Glutamatergic neuron (in vitro differentiated cells): ENCODE data around the gene HTR3E. TPM values are rescaled to one million over a fixed set of nuclear protein-coding genes. Genes with fewer than 3 reads are reported as not detected.

Experiments used
- DNase-seq: peaks from one replicate; pipeline ENCODE4 v3.0.0; 2022
- H3K27ac Mint-ChIP-seq: one replicate; pipeline ENCODE4 v1.8.0; 2020; ENCODE audit warnings: mild to moderate bottlenecking, mixed read lengths, inconsistent platforms; ENCODE audit not compliant: unreplicated experiment
- H3K27me3 Mint-ChIP-seq: one replicate; pipeline ENCODE4 v1.8.0; 2020; ENCODE audit warnings: mild to moderate bottlenecking, moderate library complexity, mixed read lengths, inconsistent platforms; ENCODE audit not compliant: unreplicated experiment
- H3K36me3 Mint-ChIP-seq: one replicate; pipeline ENCODE4 v1.8.0; 2020; ENCODE audit warnings: mild to moderate bottlenecking, mixed read lengths, inconsistent platforms; ENCODE audit not compliant: unreplicated experiment
- H3K4me1 Mint-ChIP-seq: one replicate; pipeline ENCODE4 v1.8.0; 2020; ENCODE audit warnings: mild to moderate bottlenecking, low read depth, mixed read lengths, inconsistent platforms; ENCODE audit not compliant: unreplicated experiment
- H3K4me3 Mint-ChIP-seq: one replicate; pipeline ENCODE4 v1.8.0; 2020; ENCODE audit warnings: mild to moderate bottlenecking, mixed read lengths, inconsistent platforms; ENCODE audit not compliant: unreplicated experiment
- H3K9me3 Mint-ChIP-seq: one replicate; pipeline ENCODE4 v1.8.0; 2020; ENCODE audit warnings: mild to moderate bottlenecking, moderate library complexity, mixed read lengths, inconsistent platforms; ENCODE audit not compliant: unreplicated experiment
- long read RNA-seq: library from polyadenylated mRNA; unstranded; transcript quantifications from one replicate; pipeline ENCODE4 v2.0.0, GENCODE V29; 2020; ENCODE audit not compliant: unreplicated experiment
- total RNA-seq: library from RNA; stranded (reverse); fragmentation: NEBNext Ultra II Directional; extraction: Animal tissue kit (Norgen Biotek cat#: 25700); gene quantifications from one replicate; pipeline ENCODE4 v1.2.1, GENCODE V29; 2021; ENCODE audit not compliant: unreplicated experiment
- TF ChIP-seq, protein P1 (sequence below): fragments of 200-600 bp; sonication (generic); IDR thresholded peaks from one replicate; pipeline ENCODE4 v1.5.0; 2021; ENCODE audit not compliant: partially characterized antibody, unreplicated experiment

The HTR3E gene, protein sequence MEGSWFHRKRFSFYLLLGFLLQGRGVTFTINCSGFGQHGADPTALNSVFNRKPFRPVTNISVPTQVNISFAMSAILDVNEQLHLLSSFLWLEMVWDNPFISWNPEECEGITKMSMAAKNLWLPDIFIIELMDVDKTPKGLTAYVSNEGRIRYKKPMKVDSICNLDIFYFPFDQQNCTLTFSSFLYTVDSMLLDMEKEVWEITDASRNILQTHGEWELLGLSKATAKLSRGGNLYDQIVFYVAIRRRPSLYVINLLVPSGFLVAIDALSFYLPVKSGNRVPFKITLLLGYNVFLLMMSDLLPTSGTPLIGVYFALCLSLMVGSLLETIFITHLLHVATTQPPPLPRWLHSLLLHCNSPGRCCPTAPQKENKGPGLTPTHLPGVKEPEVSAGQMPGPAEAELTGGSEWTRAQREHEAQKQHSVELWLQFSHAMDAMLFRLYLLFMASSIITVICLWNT
- total RNA-seq: not detected
- long read RNA-seq: 0 reads

DNA sequence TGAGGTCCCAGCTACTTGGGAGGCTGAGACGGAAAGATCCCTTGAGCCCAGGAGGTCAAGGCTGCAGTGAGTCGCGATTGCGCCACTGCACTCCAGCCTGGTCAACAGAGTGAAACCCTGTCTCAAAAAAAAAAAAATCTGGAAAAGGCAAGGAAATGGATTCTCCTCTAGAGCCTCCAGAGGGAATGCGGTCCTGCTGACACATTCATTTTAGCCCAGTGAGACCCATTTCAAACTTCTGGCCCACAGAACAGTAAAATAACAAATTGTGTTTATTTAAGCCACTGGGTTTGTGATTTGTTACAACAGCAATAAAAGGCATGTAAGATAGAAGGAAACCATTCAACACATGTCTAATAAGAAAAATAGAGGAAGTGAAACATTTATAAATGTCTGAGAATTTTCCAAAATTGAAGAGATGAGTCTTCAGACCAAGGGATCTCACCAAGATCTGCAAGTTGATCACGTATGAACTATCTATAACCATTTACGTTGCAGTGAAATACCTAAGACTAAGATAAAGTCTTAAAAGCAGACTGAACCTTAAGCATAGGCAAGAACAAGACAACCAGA, at the start of gene HTR3E:
Gene HTR3E, plus strand, starts transcription at position 254 of the 573 bp plus-strand sequence. CDS start 466 bp downstream, outside the sequence.
- Mint-ChIP-seq H3K9me3 (no peaks in the 10 kb centered on the region), H3K4me3 (no peak within 1 kb of the TSS), H3K27ac (no peak within 1 kb of the TSS), H3K27me3 (peaks cover 3% of the 10 kb centered on the region), H3K4me1 (no peaks in the 10 kb centered on the region), H3K36me3 (no peaks in the 10 kb centered on the region)
- DNase-seq: no peak
- TF ChIP-seq, protein P1, sequence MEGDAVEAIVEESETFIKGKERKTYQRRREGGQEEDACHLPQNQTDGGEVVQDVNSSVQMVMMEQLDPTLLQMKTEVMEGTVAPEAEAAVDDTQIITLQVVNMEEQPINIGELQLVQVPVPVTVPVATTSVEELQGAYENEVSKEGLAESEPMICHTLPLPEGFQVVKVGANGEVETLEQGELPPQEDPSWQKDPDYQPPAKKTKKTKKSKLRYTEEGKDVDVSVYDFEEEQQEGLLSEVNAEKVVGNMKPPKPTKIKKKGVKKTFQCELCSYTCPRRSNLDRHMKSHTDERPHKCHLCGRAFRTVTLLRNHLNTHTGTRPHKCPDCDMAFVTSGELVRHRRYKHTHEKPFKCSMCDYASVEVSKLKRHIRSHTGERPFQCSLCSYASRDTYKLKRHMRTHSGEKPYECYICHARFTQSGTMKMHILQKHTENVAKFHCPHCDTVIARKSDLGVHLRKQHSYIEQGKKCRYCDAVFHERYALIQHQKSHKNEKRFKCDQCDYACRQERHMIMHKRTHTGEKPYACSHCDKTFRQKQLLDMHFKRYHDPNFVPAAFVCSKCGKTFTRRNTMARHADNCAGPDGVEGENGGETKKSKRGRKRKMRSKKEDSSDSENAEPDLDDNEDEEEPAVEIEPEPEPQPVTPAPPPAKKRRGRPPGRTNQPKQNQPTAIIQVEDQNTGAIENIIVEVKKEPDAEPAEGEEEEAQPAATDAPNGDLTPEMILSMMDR: no peak

DNA sequence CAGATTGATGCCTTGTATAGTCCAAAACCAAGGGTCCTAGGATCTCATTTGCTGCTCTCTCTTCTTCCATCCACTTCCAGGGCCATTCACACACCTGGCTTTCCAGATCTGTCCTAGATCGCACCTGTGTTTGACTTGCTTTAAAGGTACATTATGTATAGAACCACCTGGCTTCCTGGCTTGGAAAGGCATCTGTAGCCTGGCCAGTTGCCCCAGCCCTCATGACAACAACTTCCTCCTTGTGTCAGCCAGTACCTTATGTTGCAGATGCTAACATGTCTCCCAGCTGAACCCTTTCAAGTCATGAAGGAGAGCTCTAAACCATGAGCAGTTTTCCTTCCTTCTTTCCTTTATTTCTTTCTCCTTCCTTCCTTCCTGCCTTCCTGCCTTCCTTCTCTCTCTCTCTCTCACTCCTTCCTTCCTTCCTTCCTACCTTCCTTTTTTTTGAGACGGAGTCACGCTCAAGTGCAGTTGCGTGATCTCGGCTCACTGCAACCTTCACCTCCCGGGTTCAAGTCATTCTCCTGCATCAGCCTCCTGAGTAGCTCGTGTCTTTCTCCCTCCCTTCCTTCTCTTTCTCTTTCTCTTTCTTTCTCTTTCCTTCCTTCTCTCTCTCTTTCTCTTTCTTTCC, 46.5 kb upstream of the HTR3E start:
- Mint-ChIP-seq H3K9me3 (peaks cover 3% of the 10 kb centered on the region), H3K27ac (no peak overlapping the region), H3K27me3 (no peaks in the 10 kb centered on the region), H3K36me3 (peaks cover 4% of the 10 kb centered on the region), H3K4me1 (no peaks in the 10 kb centered on the region), H3K4me3 (no peak overlapping the region)
- TF ChIP-seq, protein P1: no peak
- DNase-seq: no peak

DNA sequence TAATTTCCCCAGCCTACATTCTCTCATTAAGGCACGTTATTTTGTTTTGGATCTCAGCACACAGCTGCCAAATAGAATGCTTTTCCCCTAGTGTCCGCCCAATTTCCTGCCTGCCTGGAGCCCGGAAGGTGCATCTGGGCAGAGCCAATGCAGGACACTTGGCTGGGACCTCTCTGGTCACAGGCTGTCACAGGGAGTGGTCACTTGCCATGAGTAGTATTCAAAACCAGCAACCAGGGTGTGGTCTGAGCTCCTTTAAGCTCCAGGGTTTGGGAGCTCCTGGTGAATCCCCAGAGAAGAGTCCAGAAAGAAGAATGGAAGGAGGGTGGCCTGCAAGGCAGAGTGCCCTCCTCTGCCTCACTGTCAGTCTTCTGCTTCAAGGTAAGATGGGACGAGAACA, 44.1 kb upstream of the HTR3E start, which contains the start of gene HTR3C:
Gene HTR3C, plus strand, starts transcription at position 281 of the 400 bp plus-strand sequence. Its CDS starts 34 bp downstream, at position 315.
- Mint-ChIP-seq H3K27ac (no peak within 1 kb of the TSS), H3K36me3 (no peaks in the 10 kb centered on the region)
- TF ChIP-seq, protein P1: no peak

DNA sequence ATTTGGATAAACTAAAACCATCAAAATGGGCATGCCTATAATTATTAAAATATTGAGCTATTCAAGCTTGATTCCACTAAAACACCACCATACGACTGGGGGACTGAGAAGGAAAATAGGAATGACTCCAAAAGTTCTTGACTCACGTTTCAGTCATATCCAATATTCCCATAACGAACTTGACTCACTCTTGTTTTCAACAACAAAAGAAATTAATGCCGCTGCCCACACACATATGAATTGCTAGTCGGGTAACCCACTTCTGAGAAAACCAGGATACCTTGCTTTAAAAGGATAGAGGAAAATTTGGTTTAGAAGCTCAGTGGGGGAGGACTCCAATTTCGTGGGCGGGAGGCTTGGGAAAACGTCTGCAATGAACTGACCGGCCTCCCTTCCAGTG, 38.8 kb upstream of the HTR3E start:
- no peak for DNase-seq
- Mint-ChIP-seq H3K27me3 (peaks cover 2% of the 10 kb centered on the region), H3K4me3 (no peak overlapping the region), H3K9me3 (no peaks in the 10 kb centered on the region), H3K4me1 (no peaks in the 10 kb centered on the region), H3K27ac (no peak overlapping the region), H3K36me3 (no peaks in the 10 kb centered on the region)
- TF ChIP-seq, protein P1: no peak

More for the DNA sequence above, 44.1 kb upstream of the HTR3E start, which contains the start of gene HTR3C:
- Mint-ChIP-seq H3K4me1 (no peaks in the 10 kb centered on the region), H3K4me3 (no peak within 1 kb of the TSS), H3K27me3 (no peaks in the 10 kb centered on the region), H3K9me3 (no peaks in the 10 kb centered on the region)
- no peak for DNase-seq
